Measurements from ENCODE around the gene SCN4A. TPM values are rescaled to one million over a fixed set of nuclear protein-coding genes. Genes with fewer than 3 reads are reported as not detected.

Gene SCN4A
- total RNA-seq, 1 donor from 2014 or later: under 0.01 TPM

GRCh38 chr17:64002658-64003525 is 30.2 kb upstream of the SCN4A start:
- TF ChIP-seq CTCF (IDR thresholded peaks at IDR 0.05; ENCODE audit: insufficient read depth, low read length, severe bottlenecking): no peak
- DNase-seq (ENCODE audit: low read depth) (no peak), FAIRE-seq (no peak)
- no peak overlapping the region for H3K4me3 ChIP-seq (ENCODE audit: low read depth, low read length)
- no peaks in the 10 kb centered on the region for H3K27me3 ChIP-seq (ENCODE audit: control insufficient read depth, insufficient read depth, low read length)
- H3K36me3 ChIP-seq (ENCODE audit: control insufficient read depth, insufficient read depth, low read length): no peaks in the 10 kb centered on the region

GRCh38 chr17:64001763-64002529 is 29.2 kb upstream of the SCN4A start:
- peaks cover 5% of the 10 kb centered on the region for H3K27me3 ChIP-seq (ENCODE audit: control insufficient read depth, insufficient read depth, low read length)
- H3K4me3 ChIP-seq (ENCODE audit: low read depth, low read length): no peak overlapping the region
- no peak for TF ChIP-seq CTCF (IDR thresholded peaks at IDR 0.05; ENCODE audit: insufficient read depth, low read length, severe bottlenecking)
- FAIRE-seq (no peak), DNase-seq (ENCODE audit: low read depth) (peak; percentile 44)
- no peaks in the 10 kb centered on the region for H3K36me3 ChIP-seq (ENCODE audit: control insufficient read depth, insufficient read depth, low read length)

GRCh38 chr17:64001091-64001579 is 28.4 kb upstream of the SCN4A start:
- TF ChIP-seq CTCF (IDR thresholded peaks at IDR 0.05; ENCODE audit: insufficient read depth, low read length, severe bottlenecking): no peak
- no peaks in the 10 kb centered on the region for H3K36me3 ChIP-seq (ENCODE audit: control insufficient read depth, insufficient read depth, low read length)
- no peak for DNase-seq (ENCODE audit: low read depth)
- FAIRE-seq: no peak
- no peak overlapping the region for H3K4me3 ChIP-seq (ENCODE audit: low read depth, low read length)
- H3K27me3 ChIP-seq (ENCODE audit: control insufficient read depth, insufficient read depth, low read length): peaks cover 5% of the 10 kb centered on the region

GRCh38 chr17:63999680-64000531 is 27.2 kb upstream of the SCN4A start:
- H3K36me3 ChIP-seq (ENCODE audit: control insufficient read depth, insufficient read depth, low read length): no peaks in the 10 kb centered on the region
- no peak for DNase-seq (ENCODE audit: low read depth)
- no peak for FAIRE-seq
- H3K27me3 ChIP-seq (ENCODE audit: control insufficient read depth, insufficient read depth, low read length): peaks cover 5% of the 10 kb centered on the region
- H3K4me3 ChIP-seq (ENCODE audit: low read depth, low read length): no peak overlapping the region
- TF ChIP-seq CTCF (IDR thresholded peaks at IDR 0.05; ENCODE audit: insufficient read depth, low read length, severe bottlenecking): no peak

Measured in bronchial epithelial cell (primary cell).